H1 (cell line): Measurements from ENCODE around the gene COL4A2. TPM values are rescaled to one million over a fixed set of nuclear protein-coding genes. Genes with fewer than 3 reads are reported as not detected.

Source experiments
- CTCF ChIA-PET: fragments of 300-600 bp; sonication (Branson Sonifier 250); formaldehyde crosslinking; loops from one replicate; lab custom pipeline; 2021; ENCODE audit not compliant: partially characterized antibody; lab: Charles Lee
- POLR2A ChIA-PET: fragments of 300-600 bp; sonication (Branson Sonifier 250); formaldehyde crosslinking; loops from one replicate; lab custom pipeline; 2021; ENCODE audit warnings: inconsistent platforms; ENCODE audit not compliant: partially characterized antibody; lab: Charles Lee
- DNase-seq, 2 experiments: peaks; one replicate each; pipeline versions ENCODE4 v3.0.0 to v3.0.0-alpha.2; 2010 to 2022; ENCODE audit warnings: low spot score in 2 of 2, low read depth in 1 of 2, mixed read lengths in 1 of 2
- FAIRE-seq: peaks from 2 replicates; lab custom pipeline; 2011; peaks lifted over from hg19 to GRCh38; lab: Jason Lieb, UNC
- H2AFZ ChIP-seq: 2 replicates; pipeline ENCODE4 v1.8.1; 2012; ENCODE audit warnings: low read length, inconsistent platforms
- H2AK5ac ChIP-seq: 2 replicates; pipeline ENCODE4 v1.6.1; 2013; ENCODE audit warnings: low read depth, low read length
- H2BK120ac ChIP-seq: replicated peaks from 2 replicates; pipeline ENCODE3; 2013; ENCODE audit warnings: low read depth, low read length, inconsistent platforms
- H2BK12ac ChIP-seq: 2 replicates; pipeline ENCODE4 v1.6.1; 2013; ENCODE audit warnings: low read depth, low read length
- H2BK15ac ChIP-seq: 2 replicates; pipeline ENCODE4 v1.6.1; 2013; ENCODE audit warnings: low read length
- H2BK20ac ChIP-seq: 2 replicates; pipeline ENCODE4 v1.6.1; 2013; ENCODE audit warnings: low read length
- H2BK5ac ChIP-seq: 2 replicates; pipeline ENCODE4 v1.6.1; 2013; ENCODE audit warnings: low read depth, low read length
- H3K14ac ChIP-seq: 2 replicates; pipeline ENCODE4 v1.6.1; 2013; ENCODE audit warnings: inconsistent platforms; ENCODE audit not compliant: insufficient read length
- H3K18ac ChIP-seq: 2 replicates; pipeline ENCODE4 v1.6.1; 2013; ENCODE audit warnings: low read length; ENCODE audit errors: extremely low read depth
- H3K23ac ChIP-seq: 2 replicates; pipeline ENCODE4 v1.6.1; 2013; ENCODE audit warnings: inconsistent platforms; ENCODE audit not compliant: insufficient read length
- H3K23me2 ChIP-seq: 2 replicates; pipeline ENCODE4 v1.6.1; 2013; ENCODE audit warnings: low read depth, low read length
- H3K27ac ChIP-seq: 2 replicates; pipeline ENCODE4 v1.6.1; 2011; ENCODE audit warnings: low read depth, low read length, inconsistent platforms
- H3K27me3 ChIP-seq, 4 experiments: replicated peaks in 1 of 4; 1 replicate in 1 of 4; 2 replicates in 3 of 4; pipeline versions ENCODE4 v1.6.1 to v1.8.1; 2011 to 2013; ENCODE audit warnings: low read length in 3 of 4, mild to moderate bottlenecking in 3 of 4, inconsistent platforms in 2 of 4, mixed read lengths in 2 of 4, moderate library complexity in 1 of 4; ENCODE audit not compliant: control insufficient read depth in 3 of 4, insufficient read depth in 3 of 4; ENCODE audit errors: extremely low read depth in 1 of 4
- H3K36me3 ChIP-seq, 4 experiments: 2 replicates each; pipeline versions ENCODE4 v1.6.1 to v1.8.1; 2011 to 2013; ENCODE audit warnings: mild to moderate bottlenecking in 4 of 4, low read length in 3 of 4, moderate library complexity in 2 of 4, control low read depth in 1 of 4, inconsistent platforms in 1 of 4; ENCODE audit not compliant: insufficient read depth in 4 of 4, control insufficient read depth in 2 of 4
- H3K4ac ChIP-seq: replicated peaks from 2 replicates; pipeline ENCODE3; 2013; ENCODE audit warnings: low read length, low read depth, mixed read lengths, inconsistent platforms; ENCODE audit not compliant: insufficient read length
- H3K4me1 ChIP-seq, 4 experiments: replicated peaks in 1 of 4; 1 replicate in 1 of 4; 2 replicates in 3 of 4; pipeline versions ENCODE4 v1.6.1 to v1.8.1; 2011 to 2013; ENCODE audit warnings: low read length in 3 of 4, inconsistent platforms in 2 of 4, mixed read lengths in 1 of 4; ENCODE audit not compliant: insufficient read depth in 4 of 4, control insufficient read depth in 3 of 4
- H3K4me2 ChIP-seq, 2 experiments: 2 replicates each; pipeline versions ENCODE4 v1.6.1 to v1.8.1; 2011 to 2013; ENCODE audit warnings: low read depth in 2 of 2, low read length in 2 of 2, control low read depth in 1 of 2, inconsistent platforms in 1 of 2, mild to moderate bottlenecking in 1 of 2; ENCODE audit not compliant: insufficient read depth in 1 of 2
- H3K4me3 ChIP-seq, 4 experiments: fragments of 200-600, 300-600 bp in 1 of 4; sonication (generic), shearing (Covaris generic), sonication (Bioruptor Twin) in 1 of 4; 2 replicates each; pipeline versions ENCODE4 v1.5.1 to v1.8.1; 2011 to 2016; ENCODE audit warnings: low read length in 4 of 4, low read depth in 3 of 4, control low read depth in 2 of 4, inconsistent platforms in 2 of 4, mild to moderate bottlenecking in 2 of 4, mixed read lengths in 1 of 4, moderate library complexity in 1 of 4; ENCODE audit not compliant: insufficient read depth in 2 of 4; ENCODE audit errors: extremely low read depth in 1 of 4
- H3K56ac ChIP-seq: replicated peaks from 2 replicates; pipeline ENCODE3; 2013; ENCODE audit warnings: low read depth, mild to moderate bottlenecking, mixed read lengths, low read length, inconsistent platforms; ENCODE audit not compliant: insufficient read length
- H3K79me1 ChIP-seq: 2 replicates; pipeline ENCODE4 v1.6.1; 2013; ENCODE audit warnings: low read depth, low read length, control low read depth
- H3K79me2 ChIP-seq, 2 experiments: 2 replicates each; pipeline versions ENCODE4 v1.6.1 to v1.8.1; 2012 to 2013; ENCODE audit warnings: low read length in 2 of 2, mild to moderate bottlenecking in 2 of 2, inconsistent platforms in 1 of 2; ENCODE audit not compliant: insufficient read depth in 2 of 2, control insufficient read depth in 1 of 2
- H3K9ac ChIP-seq, 4 experiments: replicated peaks in 1 of 4; 1 replicate in 1 of 4; 2 replicates in 3 of 4; pipeline versions ENCODE4 v1.6.1 to v1.8.1; 2011 to 2013; ENCODE audit warnings: low read depth in 3 of 4, low read length in 3 of 4, control low read depth in 2 of 4, mild to moderate bottlenecking in 2 of 4, moderate library complexity in 2 of 4, inconsistent platforms in 1 of 4; ENCODE audit errors: extremely low read depth in 1 of 4
- H3K9me3 ChIP-seq, 2 experiments: 2 replicates each; pipeline versions ENCODE4 v1.6.1 to v1.8.1; 2012 to 2013; ENCODE audit warnings: mild to moderate bottlenecking in 2 of 2, moderate library complexity in 2 of 2, control low read depth in 1 of 2, inconsistent platforms in 1 of 2, low read depth in 1 of 2, low read length in 1 of 2, mixed read lengths in 1 of 2; ENCODE audit not compliant: insufficient read depth in 2 of 2
- H4K20me1 ChIP-seq, 2 experiments: replicated peaks in 1 of 2; 2 replicates each; pipeline versions ENCODE3 to v1.8.1; 2011 to 2013; ENCODE audit warnings: inconsistent platforms in 2 of 2, low read length in 2 of 2, mild to moderate bottlenecking in 1 of 2; ENCODE audit not compliant: insufficient read depth in 2 of 2, control insufficient read depth in 1 of 2
- H4K5ac ChIP-seq: 2 replicates; pipeline ENCODE4 v1.6.1; 2013; ENCODE audit warnings: low read length, low read depth, mixed read lengths, inconsistent platforms; ENCODE audit not compliant: insufficient read length
- H4K8ac ChIP-seq: 2 replicates; pipeline ENCODE4 v1.8.0; 2013; ENCODE audit warnings: mild to moderate bottlenecking, moderate library complexity, low read length, inconsistent platforms; ENCODE audit not compliant: insufficient read depth; ENCODE audit errors: extremely low read depth
- H4K91ac ChIP-seq: replicated peaks from 2 replicates; pipeline ENCODE3; 2013; ENCODE audit warnings: low read length, mixed read lengths, inconsistent platforms; ENCODE audit not compliant: insufficient read length
- CHD1 ChIP-seq: IDR thresholded peaks from 2 replicates; pipeline ENCODE4 v1.6.1; 2012; ENCODE audit warnings: low read depth, low read length, improper control_type of control experiment
- KDM4A ChIP-seq: IDR thresholded peaks from one replicate; pipeline ENCODE4 v1.7.1; 2012; ENCODE audit warnings: low read depth, mild to moderate bottlenecking, moderate library complexity, low read length, inconsistent platforms; ENCODE audit not compliant: severe bottlenecking
- MAFK ChIP-seq: IDR thresholded peaks from 2 replicates; pipeline ENCODE4 v1.6.1; 2012; ENCODE audit warnings: low read depth, mild to moderate bottlenecking, improper control_type of control experiment, low read length
- POLR2AphosphoS5 ChIP-seq: IDR thresholded peaks from 2 replicates; pipeline ENCODE4 v1.6.1; 2011; ENCODE audit warnings: low read depth, low read length
- RAD21 ChIP-seq, 2 experiments: IDR thresholded peaks in 1 of 2; conservative IDR thresholded peaks in 1 of 2; 2 replicates each; pipeline ENCODE4 v1.6.1; 2011; ENCODE audit warnings: low read depth in 2 of 2, low read length in 2 of 2, improper control_type of control experiment in 1 of 2, inconsistent platforms in 1 of 2, mild to moderate bottlenecking in 1 of 2, moderate library complexity in 1 of 2
- TBP ChIP-seq: IDR thresholded peaks from 2 replicates; pipeline ENCODE4 v1.6.1; 2011; ENCODE audit warnings: low read depth, low read length, improper control_type of control experiment
- USF2 ChIP-seq: IDR thresholded peaks from 2 replicates; pipeline ENCODE4 v1.6.1; 2011; ENCODE audit warnings: low read length, improper control_type of control experiment
- WGBS, 2 experiments: shearing (Covaris generic) in 1 of 2; methylation state at CpG; one replicate each; pipeline versions ENCODE4 v1.1.6 to v1.1.7; 2013 to 2015; ENCODE audit warnings: low lambda C conversion rate in 2 of 2, mixed read lengths in 2 of 2, inconsistent platforms in 1 of 2, low coverage in 1 of 2, missing lambda C conversion rate in 1 of 2; ENCODE audit not compliant: insufficient replicate concordance in 2 of 2, insufficient coverage in 1 of 2, insufficient read length in 1 of 2; ENCODE audit errors: extremely low coverage in 1 of 2, missing lambda C conversion rate in 1 of 2; 5-methylcytosine and 5-hydroxymethylcytosine counted together
- polyA plus RNA-seq, 7 experiments: library from polyadenylated mRNA; depleted of rRNA in 3 of 7; stranded (reverse) in 5 of 7; unstranded in 2 of 7; fragments of >200 nt in 5 of 7; fragments of 200-250 nt in 2 of 7; gene quantifications; 1 replicate in 5 of 7; 2 replicates in 1 of 7; 4 replicates in 1 of 7; pipeline versions ENCODE4 v1.2.1 to v1.2.3, GENCODE V29; 2011 to 2013; ENCODE audit warnings: missing spikeins in 2 of 7, mixed read lengths in 2 of 7
- total RNA-seq: library from RNA; stranded (reverse); fragmentation: NEBNext Ultra II Directional; extraction: Animal tissue kit (Norgen Biotek cat#: 25700); gene quantifications from 2 replicates; pipeline ENCODE4 v1.2.1, GENCODE V29; 2021
- TF ChIP-seq, protein P1 (sequence below): IDR thresholded peaks from 2 replicates; pipeline ENCODE4 v1.6.1; 2012; ENCODE audit warnings: inconsistent platforms
- TF ChIP-seq, protein P2 (sequence below), 3 experiments: IDR thresholded peaks; 1 replicate in 2 of 3; 2 replicates in 1 of 3; pipeline versions ENCODE4 v1.5.1 to v1.6.1; 2011; ENCODE audit warnings: low read length in 3 of 3, mild to moderate bottlenecking in 3 of 3, inconsistent platforms in 2 of 3, low read depth in 1 of 3, moderate library complexity in 1 of 3; ENCODE audit not compliant: insufficient read depth in 1 of 3; ENCODE audit errors: control extremely low read depth in 1 of 3

The COL4A2 gene
- total and polyA plus RNA-seq, 2 of the 8 experiments (the other 6 are each of a cell fraction or from before 2014, with no cell fraction given) = 80.4 to 87.3 TPM

- Histone ChIP-seq H3K9ac (no peak overlapping the region), H3K79me2 (peaks cover 0 to 8% of the 10 kb centered on the region in 2 experiments; a peak in 1 of 4 replicates), H4K20me1 (peaks cover 1 to 2% of the 10 kb centered on the region in 2 experiments), H2BK15ac (no peak overlapping the region), H3K4ac (no peak overlapping the region), H3K27me3 (no peaks in the 10 kb centered on the region), H4K91ac (no peak overlapping the region), H3K4me3 (no peak overlapping the region), H4K8ac (no peak overlapping the region), H3K36me3 (no peaks in the 10 kb centered on the region), H3K14ac (no peak overlapping the region), H3K79me1 (peaks cover 6% of the 10 kb centered on the region; the same call in 1 of the 2 replicates), H2AK5ac (no peak overlapping the region), H3K56ac (no peak overlapping the region), H2BK20ac (no peak overlapping the region), H3K23me2 (no peaks in the 10 kb centered on the region; the same call in 1 of the 2 replicates), H3K23ac (no peak overlapping the region), H3K4me2 (no peak overlapping the region), H3K18ac (no peak overlapping the region), H3K9me3 (no peaks in the 10 kb centered on the region), H2BK12ac (no peak overlapping the region), H2BK120ac (no peak overlapping the region), H2BK5ac (no peak overlapping the region), H3K4me1 (peaks cover 2 to 16% (median 6%) of the 10 kb centered on the region in 4 experiments; a peak in 4 of 7 replicates), H4K5ac (no peak overlapping the region), H3K27ac (no peak overlapping the region), H2AFZ (no peak overlapping the region)
- FAIRE-seq = no peak
- no peak for DNase-seq
- POLR2A ChIA-PET = no interaction called here
- CTCF ChIA-PET = interaction anchor here (0.8 to 1.3 kb wide), 2 partner anchors 13 to 18 kb away, joined by 3 to 4 read pairs; no protein-coding TSS in a partner anchor
- 91% methylated on average over 5 of the region's 5 CpGs; no CpG with 5 or more reads in 1 of the 2 experiments for WGBS, 2 experiments
- TF ChIP-seq USF2 (no peak), MAFK (no peak), RAD21 (IDR thresholded peaks at IDR 0.05 in 1 of 2, conservative IDR thresholded peaks at IDR 0.05 in 1 of 2; ENCODE audit: low read depth in 2 of 2, low read length in 2 of 2) (no peak), POLR2AphosphoS5 (no peak), CHD1 (no peak), TBP (no peak), KDM4A (no peak)
- TF ChIP-seq, protein P1, sequence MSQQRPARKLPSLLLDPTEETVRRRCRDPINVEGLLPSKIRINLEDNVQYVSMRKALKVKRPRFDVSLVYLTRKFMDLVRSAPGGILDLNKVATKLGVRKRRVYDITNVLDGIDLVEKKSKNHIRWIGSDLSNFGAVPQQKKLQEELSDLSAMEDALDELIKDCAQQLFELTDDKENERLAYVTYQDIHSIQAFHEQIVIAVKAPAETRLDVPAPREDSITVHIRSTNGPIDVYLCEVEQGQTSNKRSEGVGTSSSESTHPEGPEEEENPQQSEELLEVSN = no peak
- TF ChIP-seq, protein P2, sequence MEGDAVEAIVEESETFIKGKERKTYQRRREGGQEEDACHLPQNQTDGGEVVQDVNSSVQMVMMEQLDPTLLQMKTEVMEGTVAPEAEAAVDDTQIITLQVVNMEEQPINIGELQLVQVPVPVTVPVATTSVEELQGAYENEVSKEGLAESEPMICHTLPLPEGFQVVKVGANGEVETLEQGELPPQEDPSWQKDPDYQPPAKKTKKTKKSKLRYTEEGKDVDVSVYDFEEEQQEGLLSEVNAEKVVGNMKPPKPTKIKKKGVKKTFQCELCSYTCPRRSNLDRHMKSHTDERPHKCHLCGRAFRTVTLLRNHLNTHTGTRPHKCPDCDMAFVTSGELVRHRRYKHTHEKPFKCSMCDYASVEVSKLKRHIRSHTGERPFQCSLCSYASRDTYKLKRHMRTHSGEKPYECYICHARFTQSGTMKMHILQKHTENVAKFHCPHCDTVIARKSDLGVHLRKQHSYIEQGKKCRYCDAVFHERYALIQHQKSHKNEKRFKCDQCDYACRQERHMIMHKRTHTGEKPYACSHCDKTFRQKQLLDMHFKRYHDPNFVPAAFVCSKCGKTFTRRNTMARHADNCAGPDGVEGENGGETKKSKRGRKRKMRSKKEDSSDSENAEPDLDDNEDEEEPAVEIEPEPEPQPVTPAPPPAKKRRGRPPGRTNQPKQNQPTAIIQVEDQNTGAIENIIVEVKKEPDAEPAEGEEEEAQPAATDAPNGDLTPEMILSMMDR (IDR thresholded peaks at IDR 0.05; ENCODE audit: control extremely low read depth in 1 of 3, insufficient read depth in 1 of 3, low read depth in 1 of 3, low read length in 3 of 3) = no peak
These were observed 215.6 kb downstream of the COL4A2 start for GRCh38 chr13:110522721-110523120.
